ENCODE measurements around the gene EGF.

DNA sequence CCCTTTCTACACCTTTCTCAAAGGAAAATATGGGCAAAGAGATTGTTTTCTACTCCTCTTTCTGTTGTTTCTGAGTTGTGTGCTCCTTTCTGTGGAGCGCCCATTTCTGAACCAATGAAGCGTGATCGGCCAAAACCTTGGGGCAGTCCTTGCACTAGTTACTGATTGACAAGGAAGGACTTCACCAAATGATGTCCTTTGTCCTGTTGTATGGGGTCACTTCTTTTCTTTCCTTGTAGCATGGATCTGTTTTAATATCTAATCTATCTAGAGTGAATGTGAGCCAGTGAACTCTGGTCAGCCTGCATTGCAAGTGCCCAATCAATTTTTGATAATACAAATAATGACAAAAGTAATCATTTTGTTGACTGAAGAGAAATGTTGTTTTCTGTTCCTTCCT lies 94.5 kb downstream of the EGF start:
- TF ChIP-seq, protein P1, sequence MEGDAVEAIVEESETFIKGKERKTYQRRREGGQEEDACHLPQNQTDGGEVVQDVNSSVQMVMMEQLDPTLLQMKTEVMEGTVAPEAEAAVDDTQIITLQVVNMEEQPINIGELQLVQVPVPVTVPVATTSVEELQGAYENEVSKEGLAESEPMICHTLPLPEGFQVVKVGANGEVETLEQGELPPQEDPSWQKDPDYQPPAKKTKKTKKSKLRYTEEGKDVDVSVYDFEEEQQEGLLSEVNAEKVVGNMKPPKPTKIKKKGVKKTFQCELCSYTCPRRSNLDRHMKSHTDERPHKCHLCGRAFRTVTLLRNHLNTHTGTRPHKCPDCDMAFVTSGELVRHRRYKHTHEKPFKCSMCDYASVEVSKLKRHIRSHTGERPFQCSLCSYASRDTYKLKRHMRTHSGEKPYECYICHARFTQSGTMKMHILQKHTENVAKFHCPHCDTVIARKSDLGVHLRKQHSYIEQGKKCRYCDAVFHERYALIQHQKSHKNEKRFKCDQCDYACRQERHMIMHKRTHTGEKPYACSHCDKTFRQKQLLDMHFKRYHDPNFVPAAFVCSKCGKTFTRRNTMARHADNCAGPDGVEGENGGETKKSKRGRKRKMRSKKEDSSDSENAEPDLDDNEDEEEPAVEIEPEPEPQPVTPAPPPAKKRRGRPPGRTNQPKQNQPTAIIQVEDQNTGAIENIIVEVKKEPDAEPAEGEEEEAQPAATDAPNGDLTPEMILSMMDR (IDR thresholded peaks at IDR 0.05), result no peak
- TF ChIP-seq POLR2A (IDR thresholded peaks at IDR 0.05), result no peak
